HEK293T (cell line): ENCODE data around the gene ERMN.

ENCODE experiments used
- CTCF ChIA-PET: fragments of 350-600 bp; formaldehyde crosslinking; extraction: SDS; loops from one replicate; lab custom pipeline; 2021; ENCODE audit warnings: antibody characterized with exemption, inconsistent platforms; lab: Yijun Ruan, JAX
- POLR2A ChIA-PET: fragments of 350-600 bp; formaldehyde crosslinking; extraction: SDS; loops from one replicate; lab custom pipeline; 2020; ENCODE audit warnings: antibody characterized with exemption, inconsistent platforms; lab: Yijun Ruan, JAX
- DNase-seq: peaks from one replicate; pipeline ENCODE4 v3.0.0; 2012; ENCODE audit warnings: mixed read lengths; ENCODE audit errors: extremely low spot score
- ARNT ChIP-seq: fragments of 450-650 bp; IDR thresholded peaks from 2 replicates; pipeline ENCODE4 v1.6.1; 2017; ENCODE audit warnings: mild to moderate bottlenecking
- BHLHE40 ChIP-seq: fragments of 450-650 bp; IDR thresholded peaks from 2 replicates; pipeline ENCODE4 v1.6.1; 2016; ENCODE audit warnings: mild to moderate bottlenecking, moderate library complexity, borderline replicate concordance
- CTBP1 ChIP-seq: fragments of 450-650 bp; IDR thresholded peaks from 2 replicates; pipeline ENCODE4 v1.6.1; 2016; ENCODE audit warnings: borderline replicate concordance
- ELF4 ChIP-seq: fragments of 450-650 bp; IDR thresholded peaks from 2 replicates; pipeline ENCODE4 v1.6.1; 2017; ENCODE audit warnings: antibody characterized with exemption
- FOXA1 ChIP-seq: fragments of 450-650 bp; IDR thresholded peaks from 2 replicates; pipeline ENCODE4 v1.6.1; 2016; ENCODE audit warnings: mild to moderate bottlenecking
- FOXK2 ChIP-seq: fragments of 450-650 bp; IDR thresholded peaks from 2 replicates; pipeline ENCODE4 v1.6.1; 2016; ENCODE audit warnings: mild to moderate bottlenecking
- FOXM1 ChIP-seq: fragments of 450-650 bp; IDR thresholded peaks from 2 replicates; pipeline ENCODE4 v1.6.1; 2017; ENCODE audit warnings: mild to moderate bottlenecking, borderline replicate concordance
- HDGF ChIP-seq: fragments of 450-650 bp; IDR thresholded peaks from 2 replicates; pipeline ENCODE4 v1.6.1; 2017; ENCODE audit warnings: antibody characterized with exemption, borderline replicate concordance
- L3MBTL2 ChIP-seq: fragments of 450-650 bp; conservative IDR thresholded peaks from 2 replicates; pipeline ENCODE4 v1.6.1; 2016; ENCODE audit warnings: mild to moderate bottlenecking
- LEF1 ChIP-seq: fragments of 450-650 bp; IDR thresholded peaks from 2 replicates; pipeline ENCODE4 v1.6.1; 2017; ENCODE audit warnings: mild to moderate bottlenecking, borderline replicate concordance
- NFRKB ChIP-seq: fragments of 450-650 bp; IDR thresholded peaks from 2 replicates; pipeline ENCODE4 v1.6.1; 2016; ENCODE audit warnings: mild to moderate bottlenecking, moderate library complexity
- PKNOX1 ChIP-seq: fragments of 450-650 bp; IDR thresholded peaks from 2 replicates; pipeline ENCODE4 v1.6.1; 2016
- SP1 ChIP-seq: fragments of 450-650 bp; IDR thresholded peaks from 2 replicates; pipeline ENCODE4 v1.6.1; 2017
- SUZ12 ChIP-seq: fragments of 450-650 bp; IDR thresholded peaks from 2 replicates; pipeline ENCODE4 v1.6.1; 2016; ENCODE audit warnings: mild to moderate bottlenecking
- TARDBP ChIP-seq: fragments of 450-650 bp; IDR thresholded peaks from 2 replicates; pipeline ENCODE4 v1.6.1; 2016
- ZNF384 ChIP-seq: fragments of 450-650 bp; IDR thresholded peaks from 2 replicates; pipeline ENCODE4 v1.6.1; 2016

Gene ERMN

DNA sequence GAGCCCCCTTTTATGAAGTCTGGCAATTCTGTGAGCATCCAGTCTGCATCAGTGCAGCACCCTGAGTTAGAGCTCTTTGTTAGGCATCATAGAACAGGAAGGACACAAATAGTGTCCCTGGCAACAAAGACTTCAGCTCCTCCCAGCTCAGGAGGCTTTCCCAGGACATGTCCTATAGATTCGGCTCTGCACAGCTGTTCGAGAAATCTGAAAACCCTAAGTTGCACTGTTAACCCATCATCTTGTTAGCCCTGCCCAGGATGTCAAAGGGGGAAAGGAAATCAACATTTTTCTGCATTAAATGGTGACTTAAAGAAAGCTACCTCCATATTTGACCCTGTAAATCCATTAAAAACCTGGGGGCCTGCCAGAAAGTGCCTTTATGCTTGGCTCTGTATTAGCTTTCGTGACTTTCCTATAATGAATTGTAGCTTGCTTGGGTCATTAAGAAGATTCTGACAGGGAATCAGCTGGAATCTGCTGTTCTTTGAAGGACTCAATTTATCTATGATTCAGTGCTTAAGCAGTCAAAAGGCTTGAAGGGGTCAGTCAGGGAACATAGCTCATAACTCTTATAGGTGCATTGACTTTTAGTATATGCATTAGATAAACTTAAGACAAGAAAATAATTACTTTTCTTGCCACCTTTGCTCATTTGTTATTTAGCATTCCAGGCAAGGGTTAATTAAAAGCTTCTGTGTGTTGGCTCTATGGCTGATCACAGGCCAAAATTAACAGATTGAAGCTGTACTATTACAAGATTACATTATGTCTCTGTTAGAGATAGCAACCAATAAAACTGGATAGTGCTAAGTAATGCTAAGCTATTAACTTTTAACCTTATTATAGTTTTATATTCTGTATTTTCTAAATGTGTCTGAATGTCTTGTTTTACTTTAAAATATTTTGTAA, 20.6 kb downstream of the ERMN start:
- CTCF ChIA-PET, result interaction anchor here (1.0 to 1.7 kb wide), 3 partner anchors 21 to 31 kb away, joined by 3 to 6 read pairs (median 4); partner anchors contain the start of gene ERMN
- TF ChIP-seq L3MBTL2 (no peak), SUZ12 (no peak), FOXM1 (no peak), ZNF384 (no peak), FOXK2 (no peak), ARNT (no peak), CTBP1 (no peak), SP1 (no peak), HDGF (no peak), BHLHE40 (no peak), LEF1 (no peak), PKNOX1 (no peak), TARDBP (no peak), FOXA1 (no peak), NFRKB (no peak), ELF4 (no peak)
- POLR2A ChIA-PET, result no interaction called here
- DNase-seq, result no peak

DNA sequence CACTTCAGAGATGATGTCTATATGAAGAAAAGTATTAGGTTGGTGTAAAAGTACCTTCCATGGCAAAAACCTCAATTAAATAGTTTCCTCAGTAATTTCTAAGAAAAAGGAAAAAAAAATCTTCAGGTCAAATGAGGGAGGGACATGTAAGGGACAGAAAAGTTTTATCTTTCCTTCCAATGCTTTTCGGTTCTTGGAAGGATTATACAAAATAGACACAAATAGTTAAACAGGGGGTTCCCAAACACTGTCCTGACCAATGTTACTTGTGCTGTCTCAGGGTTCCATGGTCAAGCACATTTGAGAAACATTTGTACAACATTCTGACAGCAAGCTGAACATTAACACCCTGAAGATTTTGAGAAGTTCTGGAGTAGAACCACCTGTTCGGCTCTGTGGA, 22.0 kb downstream of the ERMN start:
- TF ChIP-seq LEF1 (no peak), BHLHE40 (no peak)
- CTCF ChIA-PET, result interaction anchor here (2.9 kb wide), 1 partner anchor 23 kb away, joined by 25 read pairs; no protein-coding TSS in a partner anchor
- POLR2A ChIA-PET, result no interaction called here
- DNase-seq, result no peak

- no peak for TF ChIP-seq L3MBTL2
- no peak for TF ChIP-seq FOXK2
- no peak for TF ChIP-seq ZNF384
- POLR2A ChIA-PET, result no interaction called here
- CTCF ChIA-PET, result interaction anchor here (0.6 to 2.9 kb wide), 8 partner anchors 10 to 1452 kb away, joined by 3 to 25 read pairs (median 4); no protein-coding TSS in a partner anchor
- peak; percentile 62 for DNase-seq
These were observed 23.0 kb downstream of the ERMN start for GRCh38 chr2:157302492-157303099.

GRCh38 chr2:157301307-157301706, 24.3 kb downstream of the ERMN start:
- CTCF ChIA-PET, result interaction anchor here (0.7 to 2.9 kb wide), 4 partner anchors 16 to 191 kb away, joined by 3 to 25 read pairs (median 10); no protein-coding TSS in a partner anchor
- POLR2A ChIA-PET, result no interaction called here
- DNase-seq, result no peak
- no peak for TF ChIP-seq SUZ12
- TF ChIP-seq FOXM1, result no peak
- TF ChIP-seq FOXK2, result no peak
- TF ChIP-seq ZNF384, result no peak
- no peak for TF ChIP-seq FOXA1
- TF ChIP-seq ARNT, result no peak
- no peak for TF ChIP-seq SP1
- no peak for TF ChIP-seq HDGF
- TF ChIP-seq TARDBP, result no peak
- no peak for TF ChIP-seq ELF4
- no peak for TF ChIP-seq NFRKB
- TF ChIP-seq L3MBTL2, result no peak
- TF ChIP-seq LEF1, result no peak
- TF ChIP-seq BHLHE40, result no peak
- TF ChIP-seq CTBP1, result no peak

DNA sequence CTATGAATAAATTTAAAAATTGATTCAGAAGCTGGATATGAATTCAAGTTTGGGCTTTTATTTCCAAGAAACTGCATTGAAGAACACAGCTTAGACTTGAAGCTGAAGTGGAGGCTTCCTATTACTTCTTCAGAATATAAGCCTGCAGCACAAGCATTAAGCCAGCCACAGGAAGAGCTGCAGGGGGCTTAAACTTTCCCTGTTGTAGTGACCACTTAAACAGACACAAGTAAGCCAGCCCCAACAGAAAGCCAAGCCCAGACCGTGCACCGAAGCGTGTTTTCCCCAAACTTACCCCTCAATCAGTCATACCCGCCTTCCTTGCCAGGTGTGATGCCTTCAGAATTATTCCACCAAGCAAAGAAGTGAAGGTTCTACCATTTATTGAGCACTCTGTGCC, 28.7 kb downstream of the ERMN start:
- no peak for DNase-seq
- TF ChIP-seq ELF4 (no peak), BHLHE40 (no peak), LEF1 (no peak), NFRKB (no peak), FOXA1 (no peak), SP1 (no peak), PKNOX1 (no peak), CTBP1 (no peak), TARDBP (no peak), L3MBTL2 (no peak), FOXK2 (no peak), FOXM1 (no peak), HDGF (no peak), ARNT (no peak), ZNF384 (no peak)
- CTCF ChIA-PET, result no interaction called here
- POLR2A ChIA-PET, result no interaction called here

DNA sequence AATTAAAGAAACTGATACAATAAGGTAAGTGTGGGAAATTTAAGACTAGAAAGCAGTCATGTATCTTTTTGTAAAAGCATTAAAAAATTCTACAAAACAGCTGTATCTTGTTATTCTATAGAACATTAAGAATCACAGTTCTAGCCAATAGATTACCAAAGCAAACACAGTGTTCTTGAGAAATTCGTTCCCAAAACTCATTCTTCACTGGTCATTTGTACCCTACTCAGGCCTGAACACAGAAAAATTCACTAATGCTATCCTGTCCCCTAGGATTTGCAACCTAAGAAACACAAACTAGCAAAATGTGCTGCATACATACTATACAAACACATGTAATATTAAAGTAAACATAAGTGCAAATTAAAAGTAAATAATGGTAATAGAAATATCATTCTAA, 29.1 kb downstream of the ERMN start:
- TF ChIP-seq HDGF, result no peak
- no peak for DNase-seq
- CTCF ChIA-PET, result no interaction called here
- POLR2A ChIA-PET, result no interaction called here
